GM19468 (cell line): ENCODE measurements around the gene OR56A3.
"Not testable (repeated sequence)": the region's sequence is repeated elsewhere in the genome, so short reads cannot be mapped to it uniquely, and the experiment has no call there.

ENCODE experiments used
- ATAC-seq: cut with Tn5 transposase; IDR thresholded peaks from one replicate; pipeline ENCODE4 v1.9.1; 2021; ENCODE audit warnings: mild to moderate bottlenecking, moderate library complexity, moderate number of reproducible peaks; ENCODE audit not compliant: unreplicated experiment; ENCODE audit errors: extremely low read depth

Gene OR56A3, protein sequence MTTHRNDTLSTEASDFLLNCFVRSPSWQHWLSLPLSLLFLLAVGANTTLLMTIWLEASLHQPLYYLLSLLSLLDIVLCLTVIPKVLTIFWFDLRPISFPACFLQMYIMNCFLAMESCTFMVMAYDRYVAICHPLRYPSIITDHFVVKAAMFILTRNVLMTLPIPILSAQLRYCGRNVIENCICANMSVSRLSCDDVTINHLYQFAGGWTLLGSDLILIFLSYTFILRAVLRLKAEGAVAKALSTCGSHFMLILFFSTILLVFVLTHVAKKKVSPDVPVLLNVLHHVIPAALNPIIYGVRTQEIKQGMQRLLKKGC

DNA sequence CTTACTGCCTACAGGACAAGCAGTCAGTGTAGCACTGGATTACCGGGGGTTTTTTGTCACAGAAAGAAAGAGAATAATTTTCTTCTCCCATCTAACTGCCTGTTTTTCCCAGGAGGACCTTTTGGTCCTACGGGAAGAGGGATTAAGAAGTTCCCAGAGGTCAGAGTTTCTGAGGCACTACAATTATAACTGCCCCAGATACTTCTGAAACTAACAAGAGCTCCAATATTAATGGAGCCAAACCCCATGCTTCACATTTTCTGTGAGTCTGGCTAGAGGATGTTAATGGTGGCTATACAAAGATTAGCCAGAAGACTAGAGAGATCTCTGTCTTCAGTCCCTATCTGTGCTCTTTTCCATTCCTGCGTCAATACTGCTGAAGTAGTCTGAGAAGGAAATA lies at the start of gene OR56A3:
TSS of gene OR56A3 (plus strand) at position 301 of the 400 bp plus-strand sequence. CDS start 5,096 bp downstream, outside the sequence.
- no peak for ATAC-seq

DNA sequence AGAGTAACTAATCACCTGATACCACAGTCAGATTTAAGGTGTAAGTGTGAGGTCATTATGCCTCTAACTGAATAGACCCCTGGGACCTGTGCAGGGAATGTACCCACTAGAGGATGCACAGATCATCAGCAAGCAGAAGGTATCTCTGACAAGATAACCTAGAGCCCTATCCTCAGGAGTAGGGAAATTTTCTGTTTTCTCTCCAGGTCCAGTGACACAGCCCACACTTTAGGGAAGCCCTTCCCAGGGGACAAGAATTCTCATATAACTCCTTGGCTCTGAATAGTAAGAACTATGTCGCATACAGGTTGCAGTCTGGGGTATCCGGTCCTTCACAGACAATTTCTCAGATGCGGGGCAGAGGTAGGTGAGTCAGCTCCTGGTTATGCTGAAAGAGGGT lies 49.1 kb upstream of the OR56A3 start, which contains the start of gene OR52E5:
TSS of gene OR52E5 (plus strand) at position 301 of the 400 bp plus-strand sequence. CDS start 7,569 bp downstream, outside the sequence.
- no peak for ATAC-seq

DNA sequence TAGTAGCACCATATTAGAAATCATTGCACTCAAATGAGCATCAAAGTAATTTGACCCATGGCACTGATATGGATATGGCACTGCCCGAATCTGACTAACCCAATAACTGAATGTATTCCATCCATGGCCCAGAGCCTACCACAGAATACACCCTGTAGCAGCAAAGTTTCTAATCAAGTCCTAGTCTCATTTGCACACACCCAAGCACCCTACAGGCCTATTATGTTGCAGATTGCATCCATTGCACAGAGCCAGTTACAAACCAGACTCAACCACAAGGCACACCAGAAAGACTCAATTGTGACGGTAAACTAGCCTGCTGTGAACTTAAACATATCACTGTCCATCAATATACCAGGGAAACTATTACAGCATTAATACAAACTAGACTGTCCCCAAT lies 42.5 kb upstream of the OR56A3 start:
- ATAC-seq, result no peak

DNA sequence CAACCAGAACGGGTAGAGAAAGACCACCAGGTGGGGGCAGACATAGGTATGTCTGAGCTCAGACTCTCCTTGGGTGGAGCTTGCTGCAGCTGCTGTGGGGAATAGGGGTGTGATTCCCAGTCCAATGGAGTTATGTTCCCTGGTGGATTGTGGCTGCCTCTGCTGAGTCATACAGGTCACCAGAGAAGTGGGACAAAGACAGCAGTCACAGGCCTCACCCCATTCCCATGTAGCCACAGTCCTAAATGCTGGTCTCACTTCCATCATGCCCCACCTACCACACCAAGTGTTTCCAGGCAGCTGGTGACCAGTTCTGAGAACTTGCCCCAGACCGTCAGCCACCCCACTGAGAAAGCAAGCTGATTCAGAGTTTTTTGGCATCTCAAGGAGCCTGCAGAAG lies 31.5 kb upstream of the OR56A3 start:
- ATAC-seq, result no peak

DNA sequence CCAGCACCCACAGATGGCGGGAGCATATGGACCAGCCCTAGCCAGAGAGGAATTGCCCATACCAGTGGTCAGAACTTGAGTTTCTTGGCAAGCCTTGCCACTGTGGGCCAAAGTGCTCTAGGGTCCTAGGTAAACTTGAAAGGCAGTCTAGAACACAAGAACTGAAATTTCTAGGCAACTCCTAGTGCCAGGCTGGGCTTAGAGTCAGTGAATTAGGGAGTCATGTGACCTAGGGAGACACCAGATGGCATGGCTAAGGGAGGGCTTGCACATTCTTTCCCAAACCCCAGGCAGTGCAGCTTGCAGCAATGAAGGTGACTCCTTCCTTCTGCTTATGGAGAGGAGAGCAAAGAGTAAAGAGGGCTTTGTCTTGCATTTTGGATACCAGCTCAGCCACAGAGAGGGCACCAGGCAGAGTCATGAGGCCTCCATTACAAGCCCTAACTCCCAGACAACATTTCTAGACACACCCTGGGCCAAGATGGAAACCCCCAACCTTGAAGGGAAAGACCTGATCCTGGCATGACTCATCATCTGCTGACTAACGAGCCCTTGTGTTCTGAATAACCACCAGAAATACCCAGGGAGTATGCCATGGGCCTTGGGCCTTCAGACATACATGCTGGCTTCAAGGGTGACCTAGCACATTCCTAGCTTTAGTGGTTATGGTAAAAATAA lies 19.2 kb upstream of the OR56A3 start:
- ATAC-seq, result no peak

DNA sequence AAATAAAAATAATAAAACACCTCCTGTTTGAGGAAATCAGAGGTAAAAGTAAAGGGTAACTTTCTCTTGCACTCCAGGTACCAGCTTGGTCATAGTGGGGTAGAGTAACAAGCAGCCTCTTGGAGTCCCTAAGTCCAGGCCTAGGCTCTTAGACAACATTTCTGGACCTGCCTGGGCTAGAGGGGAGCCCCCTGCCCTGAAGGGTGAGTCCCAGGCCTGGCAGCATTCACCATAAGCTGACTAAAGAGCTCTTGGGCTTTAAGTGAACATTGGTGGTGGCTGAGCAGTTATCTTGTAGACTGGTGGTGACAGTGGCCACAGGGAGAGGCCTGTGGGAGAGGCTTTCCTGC lies 18.6 kb upstream of the OR56A3 start:
- no peak for ATAC-seq

DNA sequence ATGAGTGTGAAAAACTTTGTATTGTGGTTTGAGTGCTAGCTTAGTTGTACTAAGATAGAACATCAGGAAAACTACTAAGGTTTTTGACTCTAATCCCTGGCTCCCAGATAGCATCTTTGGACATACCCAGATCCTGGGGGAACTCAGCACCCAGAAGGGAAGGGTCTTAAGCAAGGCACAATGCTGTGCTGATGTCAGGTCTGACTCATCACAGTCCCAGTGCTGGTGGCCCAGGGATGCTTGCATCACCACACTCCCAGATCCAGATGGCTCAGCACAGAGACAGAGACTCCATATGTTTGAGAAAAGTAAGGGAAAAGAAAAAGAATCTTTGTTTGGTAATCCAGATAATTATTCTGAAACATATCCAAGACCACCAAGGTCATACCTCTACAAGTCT lies 18.3 kb upstream of the OR56A3 start:
- no peak for ATAC-seq

DNA sequence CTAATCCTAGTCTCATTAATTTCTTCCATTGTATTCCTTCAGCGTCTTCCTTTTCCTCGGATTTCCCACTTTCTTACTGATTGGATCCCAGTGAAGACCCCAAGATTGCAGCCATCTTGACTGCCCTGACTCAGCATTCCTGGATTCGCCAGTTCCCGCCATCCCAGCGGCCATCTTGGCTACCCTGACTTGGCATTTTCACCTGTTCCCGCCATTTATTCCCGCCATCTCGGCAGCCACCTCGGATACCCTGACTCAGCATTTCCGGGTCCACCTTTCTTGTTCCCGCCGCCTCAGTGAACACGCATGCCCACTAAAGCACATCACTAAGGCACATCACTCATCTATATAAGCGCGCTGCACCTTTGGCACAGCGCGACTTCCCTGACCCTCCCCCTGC lies 13.8 kb upstream of the OR56A3 start:
- no peak for ATAC-seq

DNA sequence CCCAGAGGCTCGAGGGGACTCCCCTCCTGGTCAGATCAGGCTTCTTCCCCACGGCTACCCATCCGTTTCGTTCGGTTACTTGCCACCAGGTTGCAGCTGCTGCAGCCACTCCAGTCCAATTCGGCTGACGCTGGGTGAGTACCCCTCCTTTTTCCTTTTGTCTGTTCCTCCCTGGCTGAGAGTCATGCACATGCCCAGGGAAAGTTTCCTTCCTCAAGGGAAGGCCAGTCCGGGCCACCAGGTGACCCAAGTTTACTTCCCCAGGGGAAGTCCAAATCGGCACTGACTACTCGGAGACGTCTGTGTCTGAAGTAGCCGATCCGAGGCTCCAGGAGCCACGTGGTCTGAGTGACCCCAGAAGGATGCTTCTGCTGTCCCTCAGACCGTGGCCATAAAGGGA lies 13.2 kb upstream of the OR56A3 start:
- no peak for ATAC-seq

DNA sequence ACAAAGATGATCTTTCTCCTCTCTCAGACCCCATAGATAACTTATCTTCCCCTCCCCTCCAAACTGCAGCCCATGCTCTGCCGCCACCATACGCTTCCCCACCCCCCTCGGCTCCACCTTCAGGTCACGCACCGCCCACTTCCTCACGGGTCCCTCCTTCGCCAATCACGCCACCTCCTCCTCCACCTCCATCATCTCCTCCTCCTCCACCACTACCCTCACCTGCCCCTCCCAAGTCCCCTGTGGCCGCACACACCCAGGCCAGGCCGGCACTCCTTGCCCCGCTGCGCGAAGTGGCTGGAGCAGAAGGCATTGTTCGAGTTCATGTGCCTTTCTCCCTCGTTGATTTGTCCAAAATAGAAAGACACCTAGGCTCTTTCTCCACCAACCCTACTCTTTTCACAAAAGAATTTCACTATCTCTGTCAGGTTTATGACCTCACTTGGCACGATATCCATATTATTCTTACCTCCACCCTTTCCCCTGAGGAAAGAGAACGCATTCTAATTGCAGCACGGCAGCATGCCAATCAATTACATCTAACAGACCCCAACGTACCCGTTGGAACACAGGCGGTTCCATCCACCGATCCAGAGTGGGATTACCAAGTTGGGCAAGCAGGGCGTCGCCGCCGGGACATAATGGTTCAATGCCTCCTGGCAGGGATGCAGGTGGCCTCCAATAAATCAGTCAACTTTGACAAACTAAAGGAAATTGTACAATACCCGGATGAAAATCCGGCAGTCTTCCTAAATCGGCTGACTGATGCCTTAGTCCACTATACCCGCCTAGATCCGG lies 12.3 kb upstream of the OR56A3 start:
- no peak for ATAC-seq

DNA sequence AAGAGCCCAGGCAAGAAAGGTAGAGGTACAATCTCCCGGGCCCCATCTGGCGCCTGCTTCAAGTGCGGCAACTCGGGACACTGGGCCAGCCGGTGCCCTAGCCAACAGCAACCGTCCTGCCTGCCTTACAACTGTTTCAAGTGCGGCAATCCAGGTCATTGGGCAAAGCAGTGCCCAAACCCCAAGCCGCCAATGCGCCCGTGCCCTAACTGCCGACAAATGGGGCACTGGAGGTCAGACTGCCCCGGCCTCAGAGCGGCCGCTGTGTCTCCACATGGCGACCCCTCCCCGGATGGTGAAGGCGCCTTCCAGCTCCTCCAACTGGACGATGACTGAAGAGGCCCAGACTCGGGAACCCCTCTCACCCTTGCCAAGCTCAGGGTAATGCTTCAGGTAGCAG lies 11.4 kb upstream of the OR56A3 start:
- ATAC-seq, result no peak

DNA sequence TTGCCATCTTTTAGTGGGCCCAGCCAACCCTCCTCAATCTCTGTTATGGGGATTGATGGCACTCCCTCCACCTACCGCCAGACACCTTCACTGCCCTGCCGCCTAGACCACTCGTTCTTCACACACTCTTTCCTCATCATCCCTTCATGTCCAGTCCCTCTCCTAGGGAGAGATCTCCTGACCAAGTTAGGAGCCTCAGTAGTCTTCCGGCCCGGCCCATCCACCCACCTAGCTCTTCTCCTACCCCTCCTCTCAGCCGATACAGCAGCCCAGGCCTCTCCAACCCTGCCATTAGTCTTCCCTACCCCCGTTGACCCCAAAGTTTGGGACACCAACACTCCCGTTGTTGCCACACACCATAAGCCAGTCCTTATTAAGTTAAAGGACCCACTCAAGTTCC lies 11.0 kb upstream of the OR56A3 start:
- ATAC-seq, result no peak

DNA sequence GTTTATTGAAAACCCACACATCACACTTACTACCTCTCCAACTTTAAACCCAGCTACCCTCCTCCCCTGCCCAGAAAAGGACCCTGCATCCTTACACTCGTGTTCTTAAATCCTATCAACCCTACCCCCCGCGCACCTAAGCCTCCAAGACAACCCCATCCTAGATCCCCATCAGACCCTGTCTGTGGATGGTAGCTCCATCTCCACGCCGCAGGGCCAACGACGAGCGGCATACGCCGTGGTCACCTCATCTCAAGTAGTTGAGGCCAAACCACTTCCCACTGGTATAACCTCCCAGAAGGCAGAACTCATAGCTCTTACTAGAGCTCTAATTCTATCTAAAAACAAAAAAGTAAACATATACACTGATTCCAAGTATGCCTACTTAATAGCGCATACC lies 9.4 kb upstream of the OR56A3 start:
- no peak for ATAC-seq

DNA sequence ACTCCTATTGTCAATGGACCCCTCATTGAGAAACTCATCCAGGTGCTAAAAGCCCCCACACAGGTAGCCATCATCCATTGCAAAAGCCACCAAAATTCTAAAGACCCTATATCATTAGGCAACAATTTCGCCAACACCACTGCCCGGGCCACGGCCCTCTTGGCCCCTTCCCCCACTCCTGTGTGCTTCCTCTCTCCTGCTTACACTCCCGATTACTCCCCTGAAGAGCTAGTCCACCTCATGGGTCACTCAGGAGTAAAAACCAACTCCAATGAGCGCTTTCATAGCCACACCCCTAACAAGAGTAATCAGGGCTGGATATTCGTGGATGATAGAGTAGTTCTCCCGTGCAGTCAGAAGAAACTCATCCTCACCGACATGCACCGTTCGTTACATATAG lies 8.9 kb upstream of the OR56A3 start:
- ATAC-seq, result no peak

DNA sequence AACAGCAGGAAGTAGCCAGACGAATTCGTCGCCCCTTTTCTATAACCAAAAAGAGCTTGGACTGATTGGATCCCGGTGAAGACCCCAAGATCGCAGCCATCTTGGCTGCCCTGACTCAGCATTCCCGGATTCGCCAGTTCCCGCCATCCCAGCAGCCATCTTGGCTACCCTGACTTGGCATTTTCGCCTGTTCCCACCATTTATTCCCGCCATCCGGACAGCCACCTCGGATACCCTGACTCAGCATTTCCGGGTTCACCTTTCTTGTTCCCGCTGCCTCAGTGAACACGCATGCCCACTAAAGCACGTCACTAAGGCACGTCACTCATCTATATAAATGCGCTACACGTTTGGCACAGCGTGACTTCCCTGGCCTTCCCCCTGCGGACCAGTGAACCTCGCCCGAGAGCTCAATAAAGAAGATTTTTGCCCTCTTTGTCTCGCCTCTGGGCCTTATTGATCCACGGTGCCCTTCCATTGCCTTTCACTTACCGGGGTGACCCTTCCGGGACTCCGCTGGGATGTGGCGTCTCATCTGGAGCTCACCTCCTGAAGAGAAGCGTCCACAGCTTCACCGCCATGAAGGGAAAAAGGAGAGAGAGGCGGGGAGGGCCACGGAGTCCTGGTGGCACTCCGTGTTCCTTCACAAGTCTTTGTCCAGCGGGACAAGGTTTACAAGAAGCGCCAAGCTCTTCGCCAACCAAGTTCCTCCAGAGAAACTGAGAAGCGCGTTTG lies 4.0 kb upstream of the OR56A3 start:
- ATAC-seq, result no peak

DNA sequence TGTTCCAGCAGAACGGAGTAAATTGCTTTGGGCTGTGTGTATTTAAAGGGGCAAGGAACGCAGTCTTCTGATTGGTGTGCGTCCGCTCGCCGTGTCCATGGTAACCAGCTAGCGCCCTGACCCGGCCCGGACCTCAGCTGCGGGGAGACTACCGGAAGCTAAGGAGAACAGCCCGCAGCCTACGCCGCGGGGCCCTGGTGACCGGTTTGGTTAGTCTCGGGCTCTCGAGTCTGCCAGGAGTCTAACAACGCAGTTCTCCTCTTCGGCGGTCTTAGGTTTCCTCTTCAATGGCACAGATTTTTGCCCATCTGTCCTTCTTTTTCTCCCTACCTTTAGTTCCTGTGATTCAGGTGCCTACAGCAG lies 3.5 kb upstream of the OR56A3 start:
- no peak for ATAC-seq

DNA sequence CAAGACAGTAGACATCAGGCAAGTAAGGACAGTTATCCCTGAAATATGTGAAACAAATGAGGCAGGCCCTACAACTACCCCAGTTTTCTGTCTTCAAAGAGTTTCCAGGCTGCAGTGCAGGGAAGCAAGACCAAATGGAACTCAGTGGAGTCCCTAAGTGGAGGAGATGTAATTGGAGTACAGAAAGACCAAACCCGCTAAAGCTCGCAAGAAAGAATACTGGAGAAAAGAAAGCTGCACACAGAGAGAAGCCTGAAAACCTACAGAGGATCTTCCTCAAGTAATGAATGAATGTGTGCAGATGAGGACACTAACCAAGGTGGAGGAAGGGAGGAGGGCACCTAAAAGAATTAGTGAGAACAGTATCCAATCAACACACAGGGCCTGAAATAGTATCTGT lies 1.3 kb upstream of the OR56A3 start:
- no peak for ATAC-seq

DNA sequence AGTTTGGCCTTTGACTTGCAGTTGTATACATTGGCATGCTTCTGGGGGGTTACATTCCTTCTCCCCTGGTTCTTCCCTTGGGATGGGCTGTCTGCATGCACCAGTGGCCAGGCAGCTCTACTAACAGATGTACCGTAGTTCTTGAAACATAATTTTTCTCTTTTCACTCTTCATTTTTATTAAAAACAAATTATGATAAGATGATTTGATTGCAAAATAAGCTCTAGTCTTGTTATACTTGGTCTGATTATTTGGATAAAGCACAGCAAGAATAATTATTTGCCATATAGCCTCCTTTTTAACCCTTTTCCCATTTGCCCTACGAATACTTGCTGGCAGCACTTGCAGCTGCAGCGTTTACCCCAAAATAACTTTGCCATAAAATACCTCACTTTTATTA lies 13.5 kb downstream of the OR56A3 start:
- no peak for ATAC-seq

DNA sequence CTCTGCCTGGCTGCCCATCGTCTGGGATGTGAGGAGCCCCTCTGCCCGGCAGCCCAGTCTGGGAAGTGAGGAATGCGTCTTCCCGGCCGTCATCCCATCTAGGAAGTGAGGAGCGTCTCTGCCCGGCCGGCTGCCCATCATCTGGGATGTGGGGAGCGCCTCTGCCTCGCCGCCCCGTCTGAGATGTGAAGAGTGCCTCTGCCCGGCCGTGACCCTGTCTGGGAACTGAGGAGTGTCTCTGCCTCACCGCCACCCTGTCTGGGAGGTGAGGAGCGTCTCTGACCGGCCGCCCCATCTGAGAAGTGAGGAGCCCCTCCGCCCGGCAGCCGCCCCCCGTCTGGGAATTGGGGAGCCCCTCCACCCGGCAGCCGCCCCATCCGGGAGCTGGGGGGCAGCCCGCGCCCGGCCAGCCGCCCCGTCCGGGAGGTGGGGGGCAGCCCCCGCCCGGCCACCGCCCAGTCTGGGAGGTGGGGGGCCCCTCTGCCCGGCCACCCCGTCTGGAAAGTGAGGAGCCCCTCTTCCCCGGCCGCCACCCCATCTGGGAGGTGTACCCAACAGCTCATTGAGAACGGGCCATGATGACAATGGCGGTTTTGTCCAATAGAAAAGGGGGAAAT lies 18.8 kb downstream of the OR56A3 start:
- not testable (repeated sequence) for ATAC-seq

DNA sequence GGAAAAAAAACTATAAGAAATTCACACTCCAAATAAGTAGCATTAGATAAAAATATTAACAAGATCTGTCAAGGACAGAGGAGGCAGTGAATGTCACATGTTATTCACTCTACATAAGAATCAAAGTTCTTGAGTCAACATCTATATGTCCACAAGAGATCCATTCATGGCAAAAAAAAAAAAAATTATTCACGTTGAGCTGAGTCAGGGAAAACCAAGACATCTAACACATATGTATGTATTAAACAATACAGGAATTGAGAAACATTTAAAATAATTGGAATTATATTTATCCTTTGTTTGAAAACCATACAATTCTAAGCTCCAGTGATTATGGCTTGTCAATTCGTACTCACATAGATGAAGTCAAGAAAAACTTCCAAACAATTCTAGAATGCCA lies 24.9 kb downstream of the OR56A3 start:
- no peak for ATAC-seq
